GM12801 (cell line): Measurements from ENCODE around the gene PITX2.

Experiments used
- CTCF ChIP-seq: IDR thresholded peaks from one replicate; pipeline ENCODE4 v1.5.1; 2011; ENCODE audit warnings: control low read depth; ENCODE audit not compliant: insufficient read length; ENCODE audit errors: extremely low read depth

The PITX2 gene

GRCh38 chr4:110611968-110612447 lies 10.9 kb downstream of the PITX2 start:
- TF ChIP-seq CTCF: no peak

GRCh38 chr4:110610940-110611831 lies 11.7 kb downstream of the PITX2 start:
- TF ChIP-seq CTCF: no peak

GRCh38 chr4:110610620-110610939 lies 12.3 kb downstream of the PITX2 start:
- TF ChIP-seq CTCF: no peak

GRCh38 chr4:110609044-110609750 lies 13.7 kb downstream of the PITX2 start:
- no peak for TF ChIP-seq CTCF

GRCh38 chr4:110605077-110605476 lies 17.8 kb downstream of the PITX2 start:
- no peak for TF ChIP-seq CTCF

- TF ChIP-seq CTCF: no peak
These were observed 20.8 kb downstream of the PITX2 start for GRCh38 chr4:110602061-110602460.

GRCh38 chr4:110597582-110597981 lies 25.3 kb downstream of the PITX2 start:
- no peak for TF ChIP-seq CTCF
